ENCODE results near the gene FAM76B.

- TF ChIP-seq CTCF (IDR thresholded peaks at IDR 0.05): no peak
- no peak for TF ChIP-seq POLR2A (IDR thresholded peaks at IDR 0.05)
- TF ChIP-seq POLR2AphosphoS5 (IDR thresholded peaks at IDR 0.05): no peak
- no peak for TF ChIP-seq EP300 (IDR thresholded peaks at IDR 0.05; ENCODE audit: low read depth)
Observed at GRCh38 chr11:95835351-95835750, 45.8 kb upstream of the FAM76B start.

Data from transverse colon (tissue), 4 donors.